HUES48 (cell line): Measurements from ENCODE around the gene GRIK1.

Experiments
- H3K27ac ChIP-seq: one replicate; pipeline ENCODE4 v1.7.0; 2013; ENCODE audit warnings: low read depth, low read length, inconsistent platforms
- H3K27me3 ChIP-seq: 2 replicates; pipeline ENCODE4 v1.6.1; 2013; ENCODE audit warnings: mild to moderate bottlenecking, low read length; ENCODE audit not compliant: control insufficient read depth, insufficient read depth
- H3K36me3 ChIP-seq: 2 replicates; pipeline ENCODE4 v1.6.1; 2013; ENCODE audit warnings: low read length; ENCODE audit not compliant: control insufficient read depth, insufficient read depth
- H3K4me1 ChIP-seq: 2 replicates; pipeline ENCODE4 v1.6.1; 2013; ENCODE audit warnings: mild to moderate bottlenecking, low read length; ENCODE audit not compliant: control insufficient read depth, insufficient read depth
- H3K4me3 ChIP-seq: 2 replicates; pipeline ENCODE4 v1.5.1; 2013; ENCODE audit warnings: mild to moderate bottlenecking, low read depth, low read length
- H3K9ac ChIP-seq: 2 replicates; pipeline ENCODE4 v1.6.1; 2013; ENCODE audit warnings: mild to moderate bottlenecking, low read depth, low read length, moderate library complexity
- H3K9me3 ChIP-seq: 2 replicates; pipeline ENCODE4 v1.6.1; 2013; ENCODE audit warnings: low read length; ENCODE audit not compliant: control insufficient read depth, insufficient read depth

Gene GRIK1

DNA sequence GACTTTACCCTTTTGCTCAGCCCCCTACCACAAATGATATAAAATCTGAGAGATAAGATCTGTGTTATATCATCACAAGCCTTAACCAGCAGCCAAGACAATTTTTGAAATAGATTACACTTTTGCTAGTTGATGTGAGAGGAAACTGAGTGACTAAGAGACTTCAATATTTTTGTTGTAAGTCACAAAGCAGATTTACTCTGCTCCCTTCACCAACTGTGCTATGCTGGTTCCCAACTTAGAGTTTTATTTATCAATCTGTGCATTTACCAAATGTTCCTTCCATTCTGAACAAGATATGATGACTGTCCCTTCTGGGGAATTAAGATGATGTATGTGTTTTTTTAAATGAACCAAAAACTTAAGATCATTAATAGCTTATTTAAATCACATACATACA is 12.1 kb upstream of the GRIK1 start:
- Histone ChIP-seq H3K9me3 (no peaks in the 10 kb centered on the region), H3K9ac (no peak overlapping the region), H3K27me3 (no peaks in the 10 kb centered on the region; the same call in 1 of the 2 replicates), H3K4me3 (no peak overlapping the region), H3K36me3 (no peaks in the 10 kb centered on the region), H3K4me1 (peaks cover 13% of the 10 kb centered on the region), H3K27ac (no peak overlapping the region)

DNA sequence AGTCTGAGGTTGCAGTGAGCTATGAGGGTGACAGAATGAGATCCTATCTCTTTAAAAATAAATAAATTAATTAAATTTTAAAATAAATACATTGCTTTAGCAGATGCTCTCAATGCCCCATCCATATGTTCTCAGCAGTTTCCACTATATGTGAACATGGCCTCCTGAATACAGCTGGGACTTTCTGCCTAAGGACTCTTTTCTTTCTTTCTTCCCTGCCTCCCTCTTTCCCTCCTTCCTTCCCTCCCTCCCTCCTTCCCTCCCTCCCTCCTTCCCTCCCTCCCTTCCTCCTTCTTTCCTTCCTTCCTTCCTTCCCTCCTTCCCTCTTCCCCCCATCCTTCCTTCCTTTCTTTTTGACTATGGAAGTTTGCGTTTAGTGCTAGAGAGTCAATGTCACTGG is 10.2 kb upstream of the GRIK1 start:
- Histone ChIP-seq H3K4me1 (peaks cover 13% of the 10 kb centered on the region), H3K27me3 (no peaks in the 10 kb centered on the region; the same call in 1 of the 2 replicates), H3K36me3 (no peaks in the 10 kb centered on the region), H3K9me3 (no peaks in the 10 kb centered on the region), H3K4me3 (no peak overlapping the region), H3K27ac (no peak overlapping the region), H3K9ac (no peak overlapping the region)

DNA sequence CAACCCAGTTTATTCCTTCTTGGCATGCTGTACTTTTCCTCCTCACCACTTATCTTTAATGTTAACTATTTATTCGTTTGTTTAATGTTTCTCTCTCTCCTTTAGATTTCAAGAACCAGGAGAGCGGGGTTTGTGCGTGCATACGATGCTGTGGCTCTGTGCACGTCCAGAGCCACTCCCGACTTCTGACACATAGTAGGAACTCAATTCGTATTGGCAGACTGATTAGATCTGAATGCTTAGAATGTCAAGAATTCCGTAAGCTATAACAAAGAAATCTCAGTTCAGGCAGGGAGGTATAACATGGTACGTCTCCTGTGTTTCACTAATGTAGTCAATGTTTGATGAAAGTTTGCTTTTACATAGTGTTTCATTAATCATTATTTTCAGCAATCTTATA is 7.3 kb upstream of the GRIK1 start:
- Histone ChIP-seq H3K27ac (no peak overlapping the region), H3K4me1 (peaks cover 5% of the 10 kb centered on the region; the same call in 1 of the 2 replicates), H3K36me3 (no peaks in the 10 kb centered on the region), H3K9me3 (no peaks in the 10 kb centered on the region), H3K27me3 (no peaks in the 10 kb centered on the region; the same call in 1 of the 2 replicates), H3K4me3 (no peak overlapping the region), H3K9ac (no peak overlapping the region)

DNA sequence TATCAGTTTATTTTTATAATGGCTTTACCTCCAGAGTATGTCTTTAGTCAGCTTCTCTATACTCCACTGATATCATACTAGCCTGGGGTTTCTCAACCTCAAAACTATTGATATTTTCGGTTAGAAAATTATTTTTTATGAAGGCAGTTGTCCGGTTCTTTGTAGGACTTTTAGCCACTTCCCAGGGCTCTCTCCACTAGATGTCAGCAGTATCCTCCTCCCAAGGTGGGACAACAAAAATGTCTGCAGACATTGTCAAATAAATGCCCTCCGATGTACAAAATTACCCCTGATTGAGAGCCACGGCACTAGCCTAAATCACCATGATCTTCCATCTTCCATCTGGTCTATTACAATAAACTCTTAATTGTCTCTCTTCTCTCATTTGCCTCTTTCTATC is 4.1 kb upstream of the GRIK1 start:
- H3K9ac ChIP-seq = no peak overlapping the region
- peaks cover 5% of the 10 kb centered on the region; the same call in 1 of the 2 replicates for H3K4me1 ChIP-seq
- no peaks in the 10 kb centered on the region for H3K36me3 ChIP-seq
- H3K9me3 ChIP-seq = no peaks in the 10 kb centered on the region
- no peak overlapping the region for H3K27ac ChIP-seq
- peaks cover 32% of the 10 kb centered on the region for H3K27me3 ChIP-seq
- H3K4me3 ChIP-seq = no peak overlapping the region

DNA sequence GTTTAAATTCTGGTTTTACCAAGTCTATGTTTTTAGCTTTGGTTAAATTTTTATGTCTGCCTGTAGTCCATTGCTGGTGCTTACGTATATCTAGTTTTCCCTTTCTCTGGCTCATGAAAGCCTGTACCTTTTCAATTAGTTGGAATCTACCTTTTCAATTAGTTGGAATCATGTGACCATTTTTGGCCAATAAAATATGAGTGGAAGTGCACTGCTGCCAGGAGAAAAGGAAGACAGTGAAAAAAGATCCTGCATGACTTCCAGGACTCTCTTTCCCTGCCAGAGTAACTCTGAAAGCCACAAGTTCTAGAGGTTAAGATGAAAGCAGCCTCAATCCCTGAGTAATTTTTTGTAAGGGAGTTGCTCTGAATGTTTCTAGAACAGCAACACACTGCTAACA is 2.2 kb upstream of the GRIK1 start:
- H3K27ac ChIP-seq = no peak overlapping the region
- H3K4me1 ChIP-seq = no peaks in the 10 kb centered on the region; the same call in 1 of the 2 replicates
- H3K4me3 ChIP-seq = no peak overlapping the region
- H3K9ac ChIP-seq = no peak overlapping the region
- H3K27me3 ChIP-seq = peaks cover 51% of the 10 kb centered on the region
- no peaks in the 10 kb centered on the region for H3K9me3 ChIP-seq
- no peaks in the 10 kb centered on the region for H3K36me3 ChIP-seq

DNA sequence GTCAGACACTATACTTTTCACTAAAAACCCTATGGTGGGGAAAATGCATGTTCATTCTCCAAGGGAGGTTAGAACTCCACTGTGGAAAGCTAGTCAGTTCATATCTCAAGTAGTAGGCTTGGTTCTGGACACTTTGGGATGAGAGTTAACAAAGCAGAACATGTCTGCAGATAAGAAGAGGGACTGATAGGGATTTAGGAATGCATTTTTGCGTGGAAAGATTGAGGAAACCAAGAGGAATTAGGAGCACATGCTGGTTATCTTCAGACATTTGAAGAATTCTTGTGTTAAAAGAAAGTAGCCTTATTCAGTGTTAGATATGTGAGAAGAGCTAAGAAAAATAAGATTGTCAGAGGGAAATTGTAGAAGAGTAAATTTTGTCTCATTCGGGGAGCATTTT is 1.2 kb upstream of the GRIK1 start:
- Histone ChIP-seq H3K4me3 (no peak overlapping the region), H3K9me3 (no peaks in the 10 kb centered on the region), H3K9ac (no peak overlapping the region), H3K4me1 (no peaks in the 10 kb centered on the region; the same call in 1 of the 2 replicates), H3K36me3 (no peaks in the 10 kb centered on the region), H3K27me3 (peaks cover 55% of the 10 kb centered on the region), H3K27ac (no peak overlapping the region)

DNA sequence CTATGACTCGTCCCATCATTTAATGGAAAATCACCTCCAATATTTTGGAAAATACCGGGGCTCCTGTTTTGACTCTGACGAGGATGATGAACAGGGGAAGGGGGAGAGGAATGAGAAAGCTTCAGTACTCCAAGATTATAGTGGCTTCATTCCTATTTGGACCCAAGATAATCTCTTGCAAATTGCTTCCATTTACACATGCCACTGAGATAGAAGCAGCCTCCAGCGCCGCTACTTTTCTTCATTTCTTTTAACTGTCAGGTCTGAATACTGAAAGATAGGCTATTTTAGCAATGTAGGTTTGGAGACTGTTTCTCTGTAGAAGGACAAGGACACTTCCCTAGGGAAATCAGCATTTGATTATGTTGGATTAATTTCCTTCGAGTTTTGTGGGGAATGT is 565 bp upstream of the GRIK1 start:
- H3K27ac ChIP-seq = no peak overlapping the region
- H3K36me3 ChIP-seq = no peaks in the 10 kb centered on the region
- H3K27me3 ChIP-seq = peaks cover 55% of the 10 kb centered on the region
- peak overlapping the region; percentile 77 for H3K4me3 ChIP-seq
- no peaks in the 10 kb centered on the region for H3K9me3 ChIP-seq
- H3K9ac ChIP-seq = no peak overlapping the region
- H3K4me1 ChIP-seq = no peaks in the 10 kb centered on the region; the same call in 1 of the 2 replicates

DNA sequence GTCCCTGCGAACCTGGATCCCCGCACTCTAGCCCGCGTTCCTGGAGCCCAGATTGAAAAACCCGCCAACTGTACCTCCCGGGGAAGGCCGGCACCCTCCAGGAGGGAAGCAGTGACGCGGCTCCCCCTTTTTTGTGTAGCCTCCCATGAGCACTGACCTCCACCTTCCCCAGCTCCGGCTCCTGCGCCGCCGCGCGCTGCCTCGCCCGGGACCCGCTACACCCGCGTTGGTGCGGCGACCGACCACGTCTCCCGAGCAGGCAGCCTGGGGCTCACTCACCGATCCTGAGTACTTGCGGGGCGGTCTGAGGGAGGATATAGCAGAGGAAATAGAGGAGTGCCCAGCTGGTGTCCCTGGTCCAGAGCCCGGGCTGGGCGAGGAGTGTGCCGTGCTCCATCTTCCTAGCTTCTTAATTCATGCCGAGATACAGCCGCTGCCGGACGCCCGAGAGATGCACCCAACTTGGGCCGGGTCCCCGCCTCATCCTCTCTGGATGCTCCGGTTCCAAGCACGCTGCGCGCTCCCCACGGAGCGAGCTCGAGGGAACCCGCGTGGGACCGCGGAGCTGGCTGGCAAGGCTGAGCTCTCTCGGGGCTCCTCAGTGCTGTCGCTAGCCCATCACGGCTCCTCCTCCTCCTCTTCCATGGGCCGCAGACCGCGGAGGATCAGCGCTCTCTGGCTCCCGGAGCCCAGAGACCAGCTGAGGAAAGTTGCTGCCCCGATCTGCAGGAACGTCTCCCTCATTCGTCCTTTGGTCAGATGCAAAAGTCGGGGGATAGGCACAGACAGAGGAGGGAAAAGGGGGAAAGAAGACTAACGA is 482 bp downstream of the GRIK1 start:
- H3K4me3 ChIP-seq = peak overlapping the region; percentile 77
- no peaks in the 10 kb centered on the region; the same call in 1 of the 2 replicates for H3K4me1 ChIP-seq
- H3K36me3 ChIP-seq = no peaks in the 10 kb centered on the region
- no peaks in the 10 kb centered on the region for H3K9me3 ChIP-seq
- H3K27me3 ChIP-seq = peaks cover 55% of the 10 kb centered on the region
- H3K9ac ChIP-seq = no peak overlapping the region
- no peak overlapping the region for H3K27ac ChIP-seq

DNA sequence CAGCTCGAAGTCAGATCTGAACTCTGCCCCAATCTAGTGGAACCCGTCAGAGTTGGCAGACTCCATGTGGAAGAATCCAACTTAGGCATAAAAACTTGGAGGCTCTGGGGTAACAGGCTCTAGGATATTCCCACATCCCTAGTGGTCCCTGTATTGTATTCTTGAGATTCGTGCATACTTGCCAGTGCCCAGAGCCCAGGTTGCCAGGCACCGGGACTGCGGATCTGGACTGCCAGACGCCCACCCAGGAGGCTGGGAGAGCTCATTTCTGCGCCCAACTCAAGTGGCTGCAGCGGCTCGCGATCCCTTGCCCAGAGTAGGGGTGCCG is 1.1 kb downstream of the GRIK1 start:
- H3K9ac ChIP-seq = no peak overlapping the region
- H3K36me3 ChIP-seq = no peaks in the 10 kb centered on the region
- peak overlapping the region; percentile 77 for H3K4me3 ChIP-seq
- no peak overlapping the region for H3K27ac ChIP-seq
- H3K9me3 ChIP-seq = no peaks in the 10 kb centered on the region
- no peaks in the 10 kb centered on the region; the same call in 1 of the 2 replicates for H3K4me1 ChIP-seq
- peaks cover 55% of the 10 kb centered on the region for H3K27me3 ChIP-seq

DNA sequence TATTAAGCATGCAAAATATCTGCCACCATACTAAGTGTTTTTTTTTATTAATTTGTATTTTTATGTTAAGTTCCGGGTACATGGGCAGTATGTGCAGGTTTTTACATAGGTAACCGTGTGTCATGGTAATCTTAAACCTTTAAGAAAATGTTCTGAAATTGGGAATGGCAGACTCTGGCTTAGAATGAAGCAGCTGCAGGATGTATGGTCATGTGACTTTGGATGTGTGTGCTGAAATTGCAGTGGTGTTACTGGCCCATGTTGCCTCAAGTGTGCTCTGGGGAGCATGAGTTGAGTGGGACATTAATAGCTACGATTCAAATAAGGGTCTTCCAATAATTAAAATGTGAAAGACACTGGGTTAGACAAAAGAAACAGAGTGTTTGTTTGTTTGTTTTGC is 6.7 kb downstream of the GRIK1 start:
- H3K4me3 ChIP-seq = no peak overlapping the region
- H3K27ac ChIP-seq = no peak overlapping the region
- H3K36me3 ChIP-seq = no peaks in the 10 kb centered on the region
- H3K9ac ChIP-seq = no peak overlapping the region
- peaks cover 17% of the 10 kb centered on the region for H3K27me3 ChIP-seq
- H3K4me1 ChIP-seq = 0 out of 2 replicates have a peak, but pooled peaks cover 6% of the 10 kb centered on the region
- H3K9me3 ChIP-seq = no peaks in the 10 kb centered on the region

DNA sequence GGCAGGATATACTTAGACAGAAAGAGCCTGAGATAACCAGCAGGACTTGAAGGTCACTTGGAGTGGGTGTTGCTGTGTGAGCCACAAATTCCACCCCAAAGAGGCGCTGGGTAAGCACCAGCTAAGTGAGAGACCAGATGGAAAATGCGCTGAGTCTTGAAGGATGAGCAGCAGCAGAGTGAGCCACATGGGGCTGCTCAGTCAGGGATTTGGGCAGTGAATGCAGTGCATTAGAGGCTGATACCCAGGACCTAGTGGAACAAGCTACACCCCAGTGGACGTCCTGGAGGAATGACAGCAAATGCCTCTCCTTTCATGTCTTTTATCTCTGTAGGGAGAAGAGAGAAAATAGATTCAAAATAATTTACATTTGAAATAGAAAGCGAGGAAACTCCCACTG is 11.3 kb downstream of the GRIK1 start:
- H3K9me3 ChIP-seq = no peaks in the 10 kb centered on the region
- peaks cover 2% of the 10 kb centered on the region for H3K27me3 ChIP-seq
- H3K27ac ChIP-seq = no peak overlapping the region
- no peaks in the 10 kb centered on the region for H3K36me3 ChIP-seq
- 0 out of 2 replicates have a peak, but pooled peaks cover 6% of the 10 kb centered on the region for H3K4me1 ChIP-seq
- H3K4me3 ChIP-seq = no peak overlapping the region
- no peak overlapping the region for H3K9ac ChIP-seq
